GM21825 (cell line): ENCODE data around the gene PIK3CB.
A peak's percentile ranks its signal among the peaks of the same experiment; 100 is the strongest.

Experiments
- ATAC-seq: cut with Tn5 transposase; IDR thresholded peaks from one replicate; pipeline ENCODE4 v1.9.1; 2021; ENCODE audit warnings: mild to moderate bottlenecking, moderate library complexity; ENCODE audit not compliant: unreplicated experiment

The PIK3CB gene

DNA sequence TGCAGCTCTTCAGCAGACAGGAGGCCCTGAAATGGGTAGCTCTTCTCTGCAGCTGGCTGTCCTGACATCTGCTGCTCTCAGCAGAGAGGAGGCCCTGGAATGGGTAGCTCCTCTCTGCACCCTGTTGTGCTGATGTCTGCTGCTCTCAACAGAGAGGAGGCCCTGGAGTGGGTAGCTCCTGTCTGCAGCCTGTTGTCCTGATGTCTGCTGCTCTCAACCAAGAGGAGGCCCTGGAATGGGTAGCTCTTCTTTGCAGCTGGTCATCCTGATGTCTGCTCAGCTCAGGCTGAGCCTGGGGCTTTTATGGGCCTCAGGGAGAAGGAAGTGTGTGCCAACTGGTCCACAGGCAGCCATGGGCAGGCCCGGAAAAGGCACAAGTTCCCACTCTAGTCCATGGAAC lies 66.6 kb downstream of the PIK3CB start:
- no peak for ATAC-seq

- ATAC-seq: no peak
Measured at GRCh38 chr3:138767498-138768104, 67.1 kb downstream of the PIK3CB start.

GRCh38 chr3:138761002-138761401 lies 73.7 kb downstream of the PIK3CB start:
- ATAC-seq: no peak

DNA sequence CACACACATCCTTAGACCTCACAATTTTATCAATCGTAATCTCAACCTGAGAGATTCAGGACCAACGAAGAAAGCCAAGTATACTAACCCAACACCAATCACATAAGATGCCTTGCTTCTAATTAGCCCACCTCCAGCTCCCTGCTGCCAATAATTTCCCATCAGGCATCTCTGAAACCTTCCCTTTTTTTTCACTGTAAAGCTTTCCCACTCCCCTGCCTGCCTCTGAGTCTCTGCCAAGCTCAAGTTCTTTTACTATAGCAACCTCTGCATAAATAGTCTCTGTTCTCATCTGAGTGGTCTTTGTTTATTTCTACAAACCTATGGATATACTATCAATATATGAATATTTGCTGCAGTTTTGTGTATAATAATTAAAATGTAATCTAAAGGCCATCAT lies 86.5 kb downstream of the PIK3CB start:
- no peak for ATAC-seq

- no peak for ATAC-seq
Measured at GRCh38 chr3:138747225-138747624, 87.5 kb downstream of the PIK3CB start.

DNA sequence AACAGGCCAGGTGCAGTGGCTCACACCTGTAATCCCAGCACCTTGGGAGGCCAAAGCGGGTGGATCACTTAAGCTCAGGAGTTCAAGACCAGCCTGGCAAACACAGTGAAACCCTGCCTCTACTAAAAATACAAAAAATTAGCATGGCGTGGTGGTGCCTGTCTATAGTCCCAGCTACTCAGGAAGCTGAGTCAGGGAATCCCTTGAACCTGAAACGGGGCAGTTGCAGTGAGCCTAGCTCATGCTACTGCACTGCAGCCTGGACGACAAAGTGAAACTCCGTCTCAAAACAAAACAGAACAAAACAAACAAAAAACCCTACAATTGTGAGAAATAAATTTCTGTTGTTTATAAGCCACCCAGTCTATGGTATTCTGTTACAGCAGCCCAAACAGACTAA lies 94.7 kb downstream of the PIK3CB start:
- ATAC-seq: no peak

GRCh38 chr3:138732456-138732855 lies 102.3 kb downstream of the PIK3CB start:
- ATAC-seq: no peak

DNA sequence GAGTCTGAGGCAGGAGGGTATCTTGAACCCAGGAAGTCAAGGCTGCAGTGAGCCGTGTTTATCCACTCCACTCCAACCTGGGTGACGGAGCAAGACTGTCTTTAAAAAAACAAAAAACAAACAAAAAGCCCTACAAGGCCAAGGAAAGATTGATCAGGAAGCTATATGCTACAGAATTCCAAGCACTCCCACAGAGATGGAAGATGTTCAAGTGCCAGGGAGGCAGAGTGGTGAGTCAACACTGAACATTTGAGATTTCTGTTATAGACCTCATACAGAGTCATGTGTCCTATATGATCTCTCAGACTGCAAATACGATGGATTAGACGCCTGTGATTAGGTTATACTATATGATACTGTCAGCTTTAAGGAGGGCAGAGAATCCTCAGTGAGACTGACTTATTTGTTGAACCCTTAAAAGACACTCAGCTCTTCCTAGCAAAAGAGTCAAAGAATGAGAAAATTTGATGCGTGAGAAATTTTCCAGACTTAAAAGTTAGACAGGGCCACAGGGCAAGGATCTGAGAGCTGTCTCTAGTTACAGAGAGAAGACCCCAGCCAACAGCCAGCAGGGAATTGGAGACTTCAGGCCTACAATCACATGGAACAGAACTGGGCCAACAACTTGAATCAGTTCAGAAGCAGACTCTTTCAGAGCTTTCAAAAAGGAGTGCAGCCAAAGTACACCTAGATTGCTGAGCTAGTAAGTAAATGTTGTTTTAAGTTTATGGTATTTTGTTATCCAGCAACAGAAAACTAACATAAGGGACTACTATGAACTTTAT lies 107.6 kb downstream of the PIK3CB start:
- ATAC-seq: no peak

DNA sequence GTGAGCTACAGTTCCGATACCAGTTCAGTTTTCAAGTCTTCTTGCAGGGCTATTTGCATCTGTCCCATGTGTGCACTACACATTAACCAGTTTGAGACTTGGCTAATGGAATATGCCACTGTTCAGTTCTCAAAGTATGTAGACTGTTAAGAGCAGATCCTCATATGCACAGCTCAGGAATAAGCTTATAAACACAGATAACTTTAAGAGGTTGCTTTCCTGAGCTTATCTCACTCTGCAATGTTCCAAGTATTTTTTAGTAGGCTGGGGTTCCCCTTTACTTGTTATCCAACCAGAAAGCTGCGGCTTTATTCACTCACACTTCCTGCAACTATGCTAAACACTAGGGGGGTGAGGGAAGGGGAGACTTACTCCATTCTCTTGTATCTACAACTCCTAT lies 108.7 kb downstream of the PIK3CB start:
- ATAC-seq: peak; percentile 64

DNA sequence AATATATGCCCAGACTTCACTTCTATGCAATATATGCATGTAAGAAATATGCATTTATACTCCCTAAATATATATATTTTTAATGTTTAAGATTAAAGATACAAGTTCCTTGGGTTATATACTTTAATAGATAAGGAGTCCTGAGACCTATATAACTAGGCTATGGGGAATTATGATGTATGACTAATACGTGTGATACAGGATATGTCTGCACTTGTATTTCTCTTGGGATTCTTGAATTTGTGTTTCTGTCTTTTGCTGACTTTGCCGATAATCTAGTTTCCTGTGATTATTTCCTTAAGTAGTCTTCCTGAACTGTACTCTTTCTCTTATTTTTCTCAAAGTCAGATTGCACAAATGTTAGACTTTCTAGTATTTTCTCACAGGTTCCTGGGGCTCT lies 109.6 kb downstream of the PIK3CB start:
- no peak for ATAC-seq

- ATAC-seq: no peak
Measured at GRCh38 chr3:138724443-138724842, 110.3 kb downstream of the PIK3CB start.

DNA sequence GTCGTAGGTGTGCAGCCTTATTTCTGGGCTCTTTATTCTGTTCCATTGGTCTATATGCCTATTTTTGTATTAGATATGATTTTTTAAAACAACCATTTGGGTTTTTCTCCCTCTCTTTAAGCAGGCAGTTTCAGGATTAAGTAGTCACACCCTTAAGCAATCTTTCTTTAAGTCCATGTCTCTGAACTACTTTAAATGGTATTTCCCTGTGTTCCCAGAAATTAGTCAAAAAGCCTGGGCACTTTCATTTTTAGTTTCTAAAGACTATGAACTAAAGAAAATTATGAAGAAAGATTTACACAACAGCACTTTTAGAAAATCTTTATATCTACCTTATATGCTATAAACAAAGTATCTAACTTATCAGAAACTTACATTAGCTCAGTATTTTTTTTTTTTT lies 115.9 kb downstream of the PIK3CB start:
- no peak for ATAC-seq

DNA sequence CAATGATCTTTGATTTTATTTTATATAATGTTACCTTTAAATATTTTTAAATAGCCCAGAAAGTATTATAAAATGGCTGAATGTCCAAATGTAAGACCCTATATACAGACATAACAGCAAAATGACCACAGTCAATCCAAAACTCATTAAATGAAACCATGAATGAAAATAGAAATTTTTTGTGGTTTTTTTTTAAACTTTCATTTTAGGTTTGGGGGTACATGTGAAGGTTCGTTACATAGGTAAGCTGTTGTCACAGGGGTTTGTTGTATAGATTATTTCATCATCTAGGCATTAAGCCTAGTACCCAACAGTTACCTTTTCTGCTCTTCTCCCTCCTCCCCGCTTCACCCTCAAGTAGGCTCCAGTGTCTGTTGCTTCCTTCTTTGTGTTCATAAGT lies 117.4 kb downstream of the PIK3CB start:
- no peak for ATAC-seq

GRCh38 chr3:138712086-138712485 lies 122.6 kb downstream of the PIK3CB start:
- no peak for ATAC-seq

GRCh38 chr3:138705675-138706074 lies 129.1 kb downstream of the PIK3CB start:
- no peak for ATAC-seq

- ATAC-seq: no peak
Measured at GRCh38 chr3:138696666-138697370, 137.9 kb downstream of the PIK3CB start.

GRCh38 chr3:138694287-138695007 lies 140.3 kb downstream of the PIK3CB start:
- no peak for ATAC-seq

DNA sequence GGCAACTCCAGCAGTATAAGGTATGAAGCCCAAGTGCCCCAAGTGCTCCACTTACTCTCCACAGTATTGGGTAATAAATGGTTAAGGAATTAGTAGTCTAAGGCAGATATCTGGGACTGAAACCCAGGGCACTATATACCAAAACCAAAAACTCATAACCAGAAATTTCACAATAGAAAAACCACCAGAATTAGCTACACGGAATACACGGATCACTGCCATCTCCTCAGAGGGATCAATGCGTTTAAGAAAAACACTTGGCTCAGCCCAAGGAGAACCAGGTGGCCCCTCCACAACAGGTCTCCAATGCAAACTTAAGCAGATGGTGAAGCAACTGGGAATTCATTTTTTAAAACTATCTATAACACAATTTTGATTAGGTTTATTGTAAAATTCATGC lies 142.6 kb downstream of the PIK3CB start:
- no peak for ATAC-seq

DNA sequence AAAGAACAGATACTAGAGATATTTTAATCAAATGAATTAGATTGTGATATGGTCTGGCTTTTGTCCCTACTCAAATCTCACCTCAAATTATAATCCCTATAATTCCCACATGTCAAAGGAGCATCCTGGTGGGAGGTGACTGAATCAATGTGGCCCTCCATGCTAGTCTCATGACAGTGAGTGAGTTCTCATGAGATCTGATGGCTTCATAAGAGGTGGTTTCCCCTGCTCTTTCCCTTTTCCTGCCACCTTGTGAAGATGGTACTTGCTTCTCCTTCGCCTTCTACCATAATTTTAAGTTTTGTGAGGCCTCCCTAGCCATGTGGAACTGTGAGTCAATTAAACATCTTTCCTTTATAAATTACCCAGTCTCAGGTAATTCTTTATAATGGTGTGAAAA lies 143.4 kb downstream of the PIK3CB start:
- no peak for ATAC-seq

DNA sequence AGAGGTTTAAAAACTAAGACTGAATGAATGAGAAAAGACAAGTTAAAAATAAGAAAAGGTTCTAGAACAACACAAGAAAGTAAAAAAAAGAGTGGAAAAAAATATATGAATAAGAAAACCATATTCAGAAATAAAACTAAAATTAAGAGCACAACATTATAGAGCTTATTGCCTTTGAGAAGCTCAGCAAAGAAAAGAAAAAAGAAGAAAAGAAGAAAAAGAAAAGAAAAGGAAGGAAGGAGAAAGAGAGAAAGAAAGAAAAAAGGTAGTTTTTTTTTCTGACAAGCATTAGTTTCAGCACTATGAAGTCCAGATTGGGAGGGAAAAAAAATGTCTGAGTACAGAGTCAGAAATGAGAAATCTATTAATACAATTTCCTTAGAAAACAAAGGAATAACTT lies 144.7 kb downstream of the PIK3CB start:
- no peak for ATAC-seq

GRCh38 chr3:138688871-138689299 lies 145.8 kb downstream of the PIK3CB start:
- ATAC-seq: no peak
